ENCODE results near the gene SPINK4. TPM values are rescaled to one million over a fixed set of nuclear protein-coding genes. Genes with fewer than 3 reads are reported as not detected.

The SPINK4 gene
- total RNA-seq, 1 experiment from 2014 or later = not detected

- no peak overlapping the region for H3K4ac ChIP-seq (ENCODE audit: low read depth, low read length)
- no peak overlapping the region for H4K8ac ChIP-seq (replicated peaks; ENCODE audit: insufficient read length, low read depth, low read length)
- no peaks in the 10 kb centered on the region for H3K79me2 ChIP-seq (ENCODE audit: insufficient read depth, low read length)
- H3K23me2 ChIP-seq (ENCODE audit: insufficient read length, low read depth, low read length, poor library complexity, severe bottlenecking) = no peaks in the 10 kb centered on the region
- no peak overlapping the region for H2BK120ac ChIP-seq (ENCODE audit: low read depth, low read length, poor library complexity, severe bottlenecking)
- H4K5ac ChIP-seq (ENCODE audit: insufficient read length, low read depth, low read length) = no peak overlapping the region
- H2BK12ac ChIP-seq (ENCODE audit: insufficient read length, low read depth, low read length) = no peak overlapping the region
- Mint-ChIP-seq H3K9me3 (peaks cover 0 to 2% of the 10 kb centered on the region in 2 experiments; a peak in 1 of 5 replicates), H3K36me3 (ENCODE audit: insufficient read depth in 1 of 3, low read depth in 3 of 3) (no peaks in the 10 kb centered on the region), H3K4me1 (peaks cover 0 to 8% of the 10 kb centered on the region in 2 experiments; a peak in 2 of 4 replicates), H3K27ac (no peak overlapping the region), H3K27me3 (ENCODE audit: low read depth) (peaks cover 22% of the 10 kb centered on the region), H3K4me3 (no peak overlapping the region; a peak in 1 of 5 replicates)
- no peak for DNase-seq
- H3K56ac ChIP-seq (ENCODE audit: insufficient read length, low read depth, low read length) = no peak overlapping the region
- no peaks in the 10 kb centered on the region for H4K20me1 ChIP-seq (ENCODE audit: control insufficient read depth, insufficient read depth, insufficient read length)
- no peak overlapping the region for H3K18ac ChIP-seq (ENCODE audit: insufficient read length, low read depth, low read length)
- H3K4me2 ChIP-seq (ENCODE audit: insufficient read depth, insufficient read length, low read length) = no peak overlapping the region
- no peak overlapping the region for H3K27ac ChIP-seq (ENCODE audit: insufficient read length, low read depth, low read length)
- no peak overlapping the region for H2AFZ ChIP-seq (ENCODE audit: low read length)
- H3T11ph ChIP-seq (ENCODE audit: low read length) = no peak overlapping the region
- H3K23ac ChIP-seq (ENCODE audit: insufficient read length, low read depth, low read length) = no peak overlapping the region
- no peak overlapping the region for H2BK15ac ChIP-seq (ENCODE audit: low read depth, low read length)
- no peaks in the 10 kb centered on the region for H3K79me1 ChIP-seq (ENCODE audit: insufficient read depth, low read depth, low read length, poor library complexity, severe bottlenecking)
- no CpG with 5 or more reads among the region's 2 CpGs for WGBS (ENCODE audit: extremely low coverage, insufficient read length, low lambda C conversion rate)
- no peaks in the 10 kb centered on the region for H3K4me1 ChIP-seq (ENCODE audit: insufficient read depth, low read length)
- no peaks in the 10 kb centered on the region for H3K27me3 ChIP-seq (ENCODE audit: insufficient read depth, low read length)
- H2AK5ac ChIP-seq (ENCODE audit: insufficient read length, low read length) = no peak overlapping the region
- H3K9me3 ChIP-seq (ENCODE audit: control insufficient read depth, low read depth, low read length) = no peaks in the 10 kb centered on the region
- TF ChIP-seq CTCF (conservative IDR thresholded peaks at IDR 0.05) = no peak
- H3K9ac ChIP-seq (ENCODE audit: extremely low read depth, insufficient read length, low read length) = no peak overlapping the region
- H4K91ac ChIP-seq (ENCODE audit: insufficient read length, low read depth, low read length) = no peak overlapping the region
- H2BK20ac ChIP-seq (ENCODE audit: low read depth, low read length, poor library complexity, severe bottlenecking) = no peak overlapping the region
- no peak overlapping the region for H2BK5ac ChIP-seq (ENCODE audit: insufficient read length, low read length)
- no peak overlapping the region for H3K14ac ChIP-seq (ENCODE audit: insufficient read depth, low read length)
These were observed 8.4 kb upstream of the SPINK4 start for GRCh38 chr9:33231623-33231942.
